Measurements from ENCODE around the gene MYO18A.
A peak's percentile ranks its signal among the peaks of the same experiment; 100 is the strongest.

Gene MYO18A

DNA sequence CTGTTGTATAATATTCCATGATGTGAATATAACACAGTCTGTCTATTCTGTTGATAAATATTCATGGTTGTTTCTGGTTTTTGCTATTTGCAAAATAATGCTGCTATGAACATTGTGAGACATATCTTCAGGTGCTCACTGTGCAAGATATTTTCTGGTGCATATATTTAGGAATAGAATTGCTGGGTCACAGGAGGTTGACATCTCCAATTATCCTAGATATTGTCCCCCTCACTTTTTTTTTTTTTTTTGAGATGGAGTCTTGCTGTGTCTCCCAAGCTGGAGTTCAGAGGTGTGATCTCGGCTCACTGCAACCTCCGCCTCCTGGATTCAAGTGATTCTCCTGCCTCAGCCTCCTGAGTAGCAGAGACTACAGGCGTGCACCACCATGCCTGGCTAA is 14.5 kb upstream of the MYO18A start:
- H3K9me3 ChIP-seq (ENCODE audit: control insufficient read depth, insufficient read depth, low read depth, low read length), result no peaks in the 10 kb centered on the region
- no peak overlapping the region for H3K27ac ChIP-seq (ENCODE audit: low read depth, low read length)
- H3K36me3 ChIP-seq (ENCODE audit: control insufficient read depth, insufficient read depth, low read length), result no peaks in the 10 kb centered on the region
- H3K4me3 ChIP-seq (ENCODE audit: low read depth, low read length), result no peak overlapping the region
- H3K4me1 ChIP-seq (ENCODE audit: control insufficient read depth, insufficient read depth, low read length), result peaks cover 4% of the 10 kb centered on the region; the same call in 1 of the 2 replicates
- H3K9ac ChIP-seq (ENCODE audit: low read length), result no peak overlapping the region
- no peaks in the 10 kb centered on the region for H3K27me3 ChIP-seq (ENCODE audit: control insufficient read depth, insufficient read depth, low read length)

DNA sequence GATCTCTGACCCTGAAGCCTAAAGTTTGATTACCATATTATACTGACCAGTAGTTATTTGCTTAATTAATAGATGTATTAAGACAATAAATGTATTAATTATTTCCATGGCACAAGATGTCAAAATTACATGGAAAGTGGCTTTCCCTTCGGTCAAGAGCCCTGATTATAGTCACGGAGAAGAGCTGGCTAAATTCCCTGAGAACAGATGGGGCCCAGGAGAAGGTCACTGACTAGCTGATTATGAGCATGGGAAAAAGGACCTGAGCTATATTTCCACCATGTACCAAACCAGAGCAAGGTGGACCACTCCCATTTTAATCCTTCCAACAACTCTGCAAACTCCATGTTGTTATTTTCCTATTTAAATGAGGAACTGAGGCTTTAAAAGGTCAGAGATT is 12.9 kb upstream of the MYO18A start:
- H3K27ac ChIP-seq (ENCODE audit: low read depth, low read length), result no peak overlapping the region
- peaks cover 4% of the 10 kb centered on the region; the same call in 1 of the 2 replicates for H3K4me1 ChIP-seq (ENCODE audit: control insufficient read depth, insufficient read depth, low read length)
- no peaks in the 10 kb centered on the region for H3K27me3 ChIP-seq (ENCODE audit: control insufficient read depth, insufficient read depth, low read length)
- H3K9me3 ChIP-seq (ENCODE audit: control insufficient read depth, insufficient read depth, low read depth, low read length), result no peaks in the 10 kb centered on the region
- H3K36me3 ChIP-seq (ENCODE audit: control insufficient read depth, insufficient read depth, low read length), result no peaks in the 10 kb centered on the region
- no peak overlapping the region for H3K9ac ChIP-seq (ENCODE audit: low read length)
- H3K4me3 ChIP-seq (ENCODE audit: low read depth, low read length), result no peak overlapping the region

GRCh38 chr17:29190592-29191207 is 10.5 kb upstream of the MYO18A start:
- Histone ChIP-seq H3K36me3 (ENCODE audit: control insufficient read depth, insufficient read depth, low read length) (no peaks in the 10 kb centered on the region), H3K9ac (ENCODE audit: low read length) (no peak overlapping the region), H3K27ac (ENCODE audit: low read depth, low read length) (no peak overlapping the region), H3K4me1 (ENCODE audit: control insufficient read depth, insufficient read depth, low read length) (peaks cover 4% of the 10 kb centered on the region; the same call in 1 of the 2 replicates), H3K4me3 (ENCODE audit: low read depth, low read length) (no peak overlapping the region), H3K27me3 (ENCODE audit: control insufficient read depth, insufficient read depth, low read length) (no peaks in the 10 kb centered on the region), H3K9me3 (ENCODE audit: control insufficient read depth, insufficient read depth, low read depth, low read length) (no peaks in the 10 kb centered on the region)

DNA sequence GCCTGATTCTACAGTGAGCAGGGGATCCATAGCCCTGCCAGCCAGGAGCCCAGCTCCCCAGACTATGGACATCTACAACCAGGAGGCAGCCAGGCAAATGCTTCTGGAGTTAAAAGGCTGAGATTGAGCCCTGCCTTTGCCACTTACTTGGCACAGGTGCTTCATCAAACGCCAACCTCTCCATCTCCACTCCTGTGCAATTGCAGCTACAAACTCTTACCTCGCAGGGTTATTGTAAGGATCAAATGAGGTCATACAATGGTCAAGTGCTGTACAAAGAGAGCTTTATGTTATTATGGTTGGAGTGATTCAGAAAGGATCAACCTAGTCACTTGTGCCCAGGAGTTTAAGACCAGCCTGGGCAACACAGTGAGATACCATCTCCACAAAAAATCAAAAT is 9.8 kb upstream of the MYO18A start:
- Histone ChIP-seq H3K9me3 (ENCODE audit: control insufficient read depth, insufficient read depth, low read depth, low read length) (no peaks in the 10 kb centered on the region), H3K4me1 (ENCODE audit: control insufficient read depth, insufficient read depth, low read length) (no peaks in the 10 kb centered on the region), H3K36me3 (ENCODE audit: control insufficient read depth, insufficient read depth, low read length) (no peaks in the 10 kb centered on the region), H3K9ac (ENCODE audit: low read length) (no peak overlapping the region), H3K4me3 (ENCODE audit: low read depth, low read length) (no peak overlapping the region), H3K27ac (ENCODE audit: low read depth, low read length) (no peak overlapping the region), H3K27me3 (ENCODE audit: control insufficient read depth, insufficient read depth, low read length) (no peaks in the 10 kb centered on the region)

GRCh38 chr17:29189355-29189754 is 9.2 kb upstream of the MYO18A start:
- Histone ChIP-seq H3K4me3 (ENCODE audit: low read depth, low read length) (no peak overlapping the region), H3K27ac (ENCODE audit: low read depth, low read length) (no peak overlapping the region), H3K9me3 (ENCODE audit: control insufficient read depth, insufficient read depth, low read depth, low read length) (no peaks in the 10 kb centered on the region), H3K4me1 (ENCODE audit: control insufficient read depth, insufficient read depth, low read length) (no peaks in the 10 kb centered on the region), H3K36me3 (ENCODE audit: control insufficient read depth, insufficient read depth, low read length) (no peaks in the 10 kb centered on the region), H3K27me3 (ENCODE audit: control insufficient read depth, insufficient read depth, low read length) (no peaks in the 10 kb centered on the region), H3K9ac (ENCODE audit: low read length) (no peak overlapping the region)

GRCh38 chr17:29181226-29181625 is 1.0 kb upstream of the MYO18A start:
- Histone ChIP-seq H3K4me3 (ENCODE audit: low read depth, low read length) (no peak overlapping the region), H3K4me1 (ENCODE audit: control insufficient read depth, insufficient read depth, low read length) (peaks cover 28% of the 10 kb centered on the region), H3K27me3 (ENCODE audit: control insufficient read depth, insufficient read depth, low read length) (peaks cover 16% of the 10 kb centered on the region), H3K9ac (ENCODE audit: low read length) (no peak overlapping the region), H3K36me3 (ENCODE audit: control insufficient read depth, insufficient read depth, low read length) (no peaks in the 10 kb centered on the region), H3K27ac (ENCODE audit: low read depth, low read length) (no peak overlapping the region), H3K9me3 (ENCODE audit: control insufficient read depth, insufficient read depth, low read depth, low read length) (peaks cover 5% of the 10 kb centered on the region; the same call in 1 of the 2 replicates)

DNA sequence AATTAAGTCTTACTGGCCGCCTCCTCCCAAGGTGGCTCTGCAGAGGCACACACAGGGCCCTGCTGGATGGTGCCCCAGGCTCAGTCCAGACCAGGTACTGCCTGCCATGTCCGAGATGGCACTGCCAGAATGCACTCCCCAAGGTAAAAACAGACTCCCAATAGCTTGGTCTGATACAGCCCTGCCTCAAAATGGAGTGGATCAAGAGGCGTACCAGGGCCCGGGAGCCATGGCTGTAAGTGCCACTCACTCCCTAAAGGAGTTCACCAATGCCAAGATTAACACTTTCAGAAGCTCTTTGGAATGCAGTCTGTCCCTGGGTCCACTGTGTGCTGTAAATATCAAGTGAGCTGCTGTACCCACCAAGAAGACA is 576 bp upstream of the MYO18A start:
- Histone ChIP-seq H3K4me1 (ENCODE audit: control insufficient read depth, insufficient read depth, low read length) (peaks cover 31% of the 10 kb centered on the region), H3K4me3 (ENCODE audit: low read depth, low read length) (peak overlapping the region; percentile 69), H3K9me3 (ENCODE audit: control insufficient read depth, insufficient read depth, low read depth, low read length) (peaks cover 5% of the 10 kb centered on the region; the same call in 1 of the 2 replicates), H3K27me3 (ENCODE audit: control insufficient read depth, insufficient read depth, low read length) (peaks cover 16% of the 10 kb centered on the region), H3K27ac (ENCODE audit: low read depth, low read length) (no peak overlapping the region), H3K36me3 (ENCODE audit: control insufficient read depth, insufficient read depth, low read length) (no peaks in the 10 kb centered on the region), H3K9ac (ENCODE audit: low read length) (peak overlapping the region; percentile 56)

DNA sequence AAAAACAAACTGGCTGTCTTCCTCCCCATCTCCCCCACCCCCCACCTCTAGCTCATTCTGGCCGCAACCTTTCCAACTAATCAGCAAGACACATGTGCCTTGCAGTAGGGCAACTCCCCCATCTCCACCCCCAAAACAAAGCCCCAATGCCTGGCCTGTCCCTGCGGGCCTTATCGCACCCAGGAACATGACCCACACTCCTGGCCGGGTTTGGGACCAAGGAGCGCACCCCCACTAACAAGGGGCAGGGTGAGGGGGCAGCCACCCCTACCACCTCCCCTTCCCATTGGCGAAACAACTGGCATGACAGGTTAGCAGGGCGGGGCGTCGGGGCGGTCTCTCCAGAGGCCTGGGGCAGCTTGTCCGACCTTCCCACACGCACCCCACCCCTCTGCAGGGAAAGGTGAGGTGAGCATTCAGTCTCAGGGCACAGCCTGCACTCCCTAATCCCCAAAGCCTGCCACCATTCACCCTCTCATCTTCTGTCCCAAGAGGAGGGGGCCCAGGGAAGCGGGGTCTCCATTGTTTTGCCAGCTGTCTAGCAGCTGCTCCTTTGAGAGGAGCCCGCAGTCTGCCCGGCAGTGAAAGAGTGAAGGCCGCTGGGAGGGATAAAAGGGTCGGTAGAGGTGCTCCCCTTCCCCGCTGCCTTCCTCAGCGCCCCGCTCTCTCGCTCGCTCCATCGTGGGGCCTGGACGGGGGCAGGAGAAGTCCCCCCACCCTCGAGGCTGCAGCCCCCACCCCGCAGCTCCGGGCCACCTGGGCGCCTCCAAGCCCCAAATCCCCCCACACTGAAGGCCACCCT is 765 bp downstream of the MYO18A start:
- Histone ChIP-seq H3K27ac (ENCODE audit: low read depth, low read length) (no peak overlapping the region), H3K4me1 (ENCODE audit: control insufficient read depth, insufficient read depth, low read length) (peaks cover 31% of the 10 kb centered on the region)

DNA sequence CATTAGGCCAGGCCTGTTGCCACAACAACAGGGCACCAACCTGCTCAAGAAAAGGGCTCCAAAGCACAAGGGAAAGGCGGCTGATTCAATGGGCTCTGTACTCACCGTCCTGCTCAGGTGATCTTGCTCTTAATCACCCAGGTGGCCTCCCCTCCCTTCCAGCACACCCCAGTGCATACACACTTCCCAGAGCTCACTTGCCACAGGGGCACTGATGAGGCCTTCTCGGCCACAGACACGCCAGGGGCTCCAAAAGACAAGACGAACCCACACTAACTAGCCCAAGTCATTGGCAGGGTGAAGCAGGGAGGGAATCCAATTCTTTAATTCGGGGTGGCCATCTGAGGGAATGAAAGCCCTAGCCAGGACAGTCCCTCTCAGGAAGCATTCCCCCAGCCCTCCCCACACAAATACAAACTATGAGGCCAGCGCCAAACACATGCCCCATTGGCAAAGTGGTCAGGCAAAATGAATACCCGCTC is 1.4 kb downstream of the MYO18A start:
- Histone ChIP-seq H3K4me1 (ENCODE audit: control insufficient read depth, insufficient read depth, low read length) (peaks cover 31% of the 10 kb centered on the region), H3K9ac (ENCODE audit: low read length) (peak overlapping the region; percentile 10), H3K36me3 (ENCODE audit: control insufficient read depth, insufficient read depth, low read length) (no peaks in the 10 kb centered on the region), H3K4me3 (ENCODE audit: low read depth, low read length) (peak overlapping the region; percentile 69), H3K9me3 (ENCODE audit: control insufficient read depth, insufficient read depth, low read depth, low read length) (0 out of 2 replicates have a peak, but pooled peaks cover 2% of the 10 kb centered on the region), H3K27me3 (ENCODE audit: control insufficient read depth, insufficient read depth, low read length) (peaks cover 16% of the 10 kb centered on the region), H3K27ac (ENCODE audit: low read depth, low read length) (no peak overlapping the region)

More for the DNA sequence above, 765 bp downstream of the MYO18A start:
- H3K4me3 ChIP-seq (ENCODE audit: low read depth, low read length), result peak overlapping the region; percentile 69
- H3K9ac ChIP-seq (ENCODE audit: low read length), result peak overlapping the region; percentile 9
- no peaks in the 10 kb centered on the region for H3K36me3 ChIP-seq (ENCODE audit: control insufficient read depth, insufficient read depth, low read length)
- H3K9me3 ChIP-seq (ENCODE audit: control insufficient read depth, insufficient read depth, low read depth, low read length), result peaks cover 5% of the 10 kb centered on the region; the same call in 1 of the 2 replicates
- peaks cover 16% of the 10 kb centered on the region for H3K27me3 ChIP-seq (ENCODE audit: control insufficient read depth, insufficient read depth, low read length)

- H3K27ac ChIP-seq (ENCODE audit: low read depth, low read length), result 0 out of 2 replicates have a peak overlapping the region, but pooled peaks have one; percentile 54
- peaks cover 31% of the 10 kb centered on the region for H3K4me1 ChIP-seq (ENCODE audit: control insufficient read depth, insufficient read depth, low read length)
- H3K9ac ChIP-seq (ENCODE audit: low read length), result peak overlapping the region; percentile 46
- peaks cover 16% of the 10 kb centered on the region for H3K27me3 ChIP-seq (ENCODE audit: control insufficient read depth, insufficient read depth, low read length)
- H3K9me3 ChIP-seq (ENCODE audit: control insufficient read depth, insufficient read depth, low read depth, low read length), result no peaks in the 10 kb centered on the region
- no peaks in the 10 kb centered on the region for H3K36me3 ChIP-seq (ENCODE audit: control insufficient read depth, insufficient read depth, low read length)
- H3K4me3 ChIP-seq (ENCODE audit: low read depth, low read length), result peak overlapping the region; percentile 69
Measured at GRCh38 chr17:29177871-29178749, 2.1 kb downstream of the MYO18A start.
